Measurements from ENCODE around the gene SULF2. TPM values are rescaled to one million over a fixed set of nuclear protein-coding genes. Genes with fewer than 3 reads are reported as not detected.
A peak's percentile ranks its signal among the peaks of the same experiment; 100 is the strongest.

The SULF2 gene
- total and polyA plus RNA-seq, 2 of the 13 experiments (the other 11 are each of a cell fraction or from before 2014, with no cell fraction given), result 7.2 to 50.9 TPM

DNA sequence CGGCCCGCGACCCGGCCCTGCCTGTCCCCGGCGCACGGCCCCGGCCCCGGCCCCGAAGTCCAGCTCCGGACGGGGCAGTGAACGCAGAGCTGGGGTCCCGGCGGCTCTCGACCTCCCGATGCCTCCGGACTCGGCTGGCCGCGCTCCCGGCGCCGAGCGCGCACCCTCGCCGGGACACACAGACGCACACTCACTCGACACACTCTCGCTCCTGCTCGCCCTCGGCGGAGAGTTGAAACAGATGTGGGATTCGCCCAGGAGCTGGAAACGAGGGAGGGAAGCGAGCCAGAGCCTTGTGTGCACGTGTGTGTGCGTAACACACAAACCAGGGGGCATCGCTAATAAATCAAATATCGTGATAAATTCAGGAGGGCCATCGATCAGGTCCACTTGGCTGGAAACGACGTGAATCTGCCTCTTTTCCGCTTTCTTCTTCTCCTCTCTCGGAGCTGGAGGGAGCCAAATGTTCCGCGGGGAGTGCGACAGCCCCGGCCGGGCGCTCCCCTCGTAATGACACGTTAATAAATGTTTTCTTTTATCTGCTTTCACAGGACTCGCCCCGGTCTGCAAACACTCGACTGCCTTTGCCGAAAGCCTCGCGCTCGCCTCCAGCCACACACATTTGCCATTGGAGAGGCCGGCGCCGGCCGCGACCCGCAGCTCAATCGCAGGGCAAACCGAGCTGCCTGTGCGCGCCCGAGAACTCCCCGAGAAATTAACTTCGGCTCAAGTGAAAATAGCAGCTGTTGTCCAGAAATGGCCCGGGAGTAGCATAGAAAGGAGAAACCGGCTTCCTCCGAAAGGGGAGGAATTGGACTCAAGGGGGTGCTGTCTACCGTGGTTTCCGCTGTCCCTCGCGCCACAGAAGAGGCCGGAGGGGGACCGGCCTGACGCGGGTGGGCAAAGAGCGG lies 828 bp upstream of the SULF2 start (continued):
- 0 out of 2 replicates have a peak, but pooled peaks have one; percentile 38 for TF ChIP-seq MAZ (IDR thresholded peaks at IDR 0.05; ENCODE audit: borderline replicate concordance, low read depth, low read length)
- TF ChIP-seq MAZ (CRISPR knock-in tag; IDR thresholded peaks at IDR 0.05; ENCODE audit: low read depth), result no peak; the same call in none of the 2 replicates
- TF ChIP-seq ZNF749 (CRISPR knock-in tag; IDR thresholded peaks at IDR 0.05; ENCODE audit: borderline replicate concordance), result 0 out of 2 replicates have a peak, but pooled peaks have one; percentile 40
- TF ChIP-seq ZNF83 (CRISPR knock-in tag; IDR thresholded peaks at IDR 0.05; ENCODE audit: borderline replicate concordance), result peak; percentile 58; the same call in 1 of the 2 replicates
- no peak for TF ChIP-seq ZNF383 (CRISPR knock-in tag; IDR thresholded peaks at IDR 0.05; ENCODE audit: borderline replicate concordance)
- TF ChIP-seq, protein P1, sequence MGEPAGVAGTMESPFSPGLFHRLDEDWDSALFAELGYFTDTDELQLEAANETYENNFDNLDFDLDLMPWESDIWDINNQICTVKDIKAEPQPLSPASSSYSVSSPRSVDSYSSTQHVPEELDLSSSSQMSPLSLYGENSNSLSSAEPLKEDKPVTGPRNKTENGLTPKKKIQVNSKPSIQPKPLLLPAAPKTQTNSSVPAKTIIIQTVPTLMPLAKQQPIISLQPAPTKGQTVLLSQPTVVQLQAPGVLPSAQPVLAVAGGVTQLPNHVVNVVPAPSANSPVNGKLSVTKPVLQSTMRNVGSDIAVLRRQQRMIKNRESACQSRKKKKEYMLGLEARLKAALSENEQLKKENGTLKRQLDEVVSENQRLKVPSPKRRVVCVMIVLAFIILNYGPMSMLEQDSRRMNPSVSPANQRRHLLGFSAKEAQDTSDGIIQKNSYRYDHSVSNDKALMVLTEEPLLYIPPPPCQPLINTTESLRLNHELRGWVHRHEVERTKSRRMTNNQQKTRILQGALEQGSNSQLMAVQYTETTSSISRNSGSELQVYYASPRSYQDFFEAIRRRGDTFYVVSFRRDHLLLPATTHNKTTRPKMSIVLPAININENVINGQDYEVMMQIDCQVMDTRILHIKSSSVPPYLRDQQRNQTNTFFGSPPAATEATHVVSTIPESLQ (CRISPR knock-in tag; conservative IDR thresholded peaks at IDR 0.05), result no peak
- peak; percentile 46; the same call in 1 of the 2 replicates for TF ChIP-seq ZNF614 (CRISPR knock-in tag; IDR thresholded peaks at IDR 0.05; ENCODE audit: borderline replicate concordance)
- TF ChIP-seq, protein P2, sequence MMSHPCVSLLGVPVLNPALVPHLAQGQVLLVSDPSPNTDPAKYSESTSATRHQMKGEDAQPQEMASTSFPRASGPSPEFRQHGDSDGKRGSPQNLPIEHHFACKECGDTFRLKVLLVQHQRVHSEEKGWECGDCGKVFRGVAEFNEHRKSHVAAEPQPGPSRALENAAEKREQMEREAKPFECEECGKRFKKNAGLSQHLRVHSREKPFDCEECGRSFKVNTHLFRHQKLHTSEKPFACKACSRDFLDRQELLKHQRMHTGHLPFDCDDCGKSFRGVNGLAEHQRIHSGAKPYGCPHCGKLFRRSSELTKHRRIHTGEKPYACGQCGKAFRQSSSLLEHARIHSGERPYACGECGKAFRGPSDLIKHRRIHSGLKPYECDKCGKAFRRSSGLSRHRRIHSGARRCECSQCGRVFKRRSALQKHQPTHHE (CRISPR knock-in tag; IDR thresholded peaks at IDR 0.05; ENCODE audit: borderline replicate concordance), result peak; percentile 32; the same call in 1 of the 2 replicates
- TF ChIP-seq ZBTB1 (CRISPR knock-in tag; IDR thresholded peaks at IDR 0.05; ENCODE audit: borderline replicate concordance), result no peak
- no peak for TF ChIP-seq ZNF468 (CRISPR knock-in tag; IDR thresholded peaks at IDR 0.05)
- TF ChIP-seq SRSF4 (IDR thresholded peaks at IDR 0.05; ENCODE audit: low read depth, low read length, poor library complexity, severe bottlenecking), result no peak
- no peak for TF ChIP-seq ZNF564 (CRISPR knock-in tag; IDR thresholded peaks at IDR 0.05)
- TF ChIP-seq ZFY (CRISPR knock-in tag; IDR thresholded peaks at IDR 0.05), result peak; percentile 23
- TF ChIP-seq, protein P3, sequence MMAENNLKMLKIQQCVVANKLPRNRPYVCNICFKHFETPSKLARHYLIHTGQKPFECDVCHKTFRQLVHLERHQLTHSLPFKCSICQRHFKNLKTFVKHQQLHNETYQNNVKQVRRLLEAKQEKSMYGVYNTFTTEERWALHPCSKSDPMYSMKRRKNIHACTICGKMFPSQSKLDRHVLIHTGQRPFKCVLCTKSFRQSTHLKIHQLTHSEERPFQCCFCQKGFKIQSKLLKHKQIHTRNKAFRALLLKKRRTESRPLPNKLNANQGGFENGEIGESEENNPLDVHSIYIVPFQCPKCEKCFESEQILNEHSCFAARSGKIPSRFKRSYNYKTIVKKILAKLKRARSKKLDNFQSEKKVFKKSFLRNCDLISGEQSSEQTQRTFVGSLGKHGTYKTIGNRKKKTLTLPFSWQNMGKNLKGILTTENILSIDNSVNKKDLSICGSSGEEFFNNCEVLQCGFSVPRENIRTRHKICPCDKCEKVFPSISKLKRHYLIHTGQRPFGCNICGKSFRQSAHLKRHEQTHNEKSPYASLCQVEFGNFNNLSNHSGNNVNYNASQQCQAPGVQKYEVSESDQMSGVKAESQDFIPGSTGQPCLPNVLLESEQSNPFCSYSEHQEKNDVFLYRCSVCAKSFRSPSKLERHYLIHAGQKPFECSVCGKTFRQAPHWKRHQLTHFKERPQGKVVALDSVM (CRISPR knock-in tag; IDR thresholded peaks at IDR 0.05), result no peak
- no peak for TF ChIP-seq ZNF224 (CRISPR knock-in tag; IDR thresholded peaks at IDR 0.05)
- no peak for TF ChIP-seq NFE2L1 (CRISPR knock-in tag; IDR thresholded peaks at IDR 0.05; ENCODE audit: borderline replicate concordance)
- no peak for TF ChIP-seq KAT8 (CRISPR knock-in tag; IDR thresholded peaks at IDR 0.05)
- TF ChIP-seq, protein P4, sequence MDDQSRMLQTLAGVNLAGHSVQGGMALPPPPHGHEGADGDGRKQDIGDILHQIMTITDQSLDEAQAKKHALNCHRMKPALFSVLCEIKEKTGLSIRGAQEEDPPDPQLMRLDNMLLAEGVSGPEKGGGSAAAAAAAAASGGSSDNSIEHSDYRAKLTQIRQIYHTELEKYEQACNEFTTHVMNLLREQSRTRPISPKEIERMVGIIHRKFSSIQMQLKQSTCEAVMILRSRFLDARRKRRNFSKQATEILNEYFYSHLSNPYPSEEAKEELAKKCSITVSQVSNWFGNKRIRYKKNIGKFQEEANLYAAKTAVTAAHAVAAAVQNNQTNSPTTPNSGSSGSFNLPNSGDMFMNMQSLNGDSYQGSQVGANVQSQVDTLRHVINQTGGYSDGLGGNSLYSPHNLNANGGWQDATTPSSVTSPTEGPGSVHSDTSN (CRISPR knock-in tag; IDR thresholded peaks at IDR 0.05; ENCODE audit: borderline replicate concordance), result peak; percentile 73; the same call in 1 of the 2 replicates
- TF ChIP-seq, protein P5, sequence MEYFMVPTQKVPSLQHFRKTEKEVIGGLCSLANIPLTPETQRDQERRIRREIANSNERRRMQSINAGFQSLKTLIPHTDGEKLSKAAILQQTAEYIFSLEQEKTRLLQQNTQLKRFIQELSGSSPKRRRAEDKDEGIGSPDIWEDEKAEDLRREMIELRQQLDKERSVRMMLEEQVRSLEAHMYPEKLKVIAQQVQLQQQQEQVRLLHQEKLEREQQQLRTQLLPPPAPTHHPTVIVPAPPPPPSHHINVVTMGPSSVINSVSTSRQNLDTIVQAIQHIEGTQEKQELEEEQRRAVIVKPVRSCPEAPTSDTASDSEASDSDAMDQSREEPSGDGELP (IDR thresholded peaks at IDR 0.05; ENCODE audit: borderline replicate concordance, low read depth), result peak; percentile 85
- no peak; the same call in 1 of the 2 replicates for TF ChIP-seq ZNF556 (CRISPR knock-in tag; IDR thresholded peaks at IDR 0.05; ENCODE audit: borderline replicate concordance)

Measured in HepG2 (cell line).